WI38 (cell line): ENCODE results near the gene NEMP1.

Experiments used
- H3K4me3 ChIP-seq: 2 replicates; pipeline ENCODE4 v1.5.1; 2011; ENCODE audit warnings: low read depth, mild to moderate bottlenecking, control low read depth, low read length
- TF ChIP-seq, protein P1 (sequence below): IDR thresholded peaks from 2 replicates; pipeline ENCODE4 v1.5.1; 2012; ENCODE audit warnings: low read depth, mild to moderate bottlenecking, control low read depth, low read length

NEMP1 gene

DNA sequence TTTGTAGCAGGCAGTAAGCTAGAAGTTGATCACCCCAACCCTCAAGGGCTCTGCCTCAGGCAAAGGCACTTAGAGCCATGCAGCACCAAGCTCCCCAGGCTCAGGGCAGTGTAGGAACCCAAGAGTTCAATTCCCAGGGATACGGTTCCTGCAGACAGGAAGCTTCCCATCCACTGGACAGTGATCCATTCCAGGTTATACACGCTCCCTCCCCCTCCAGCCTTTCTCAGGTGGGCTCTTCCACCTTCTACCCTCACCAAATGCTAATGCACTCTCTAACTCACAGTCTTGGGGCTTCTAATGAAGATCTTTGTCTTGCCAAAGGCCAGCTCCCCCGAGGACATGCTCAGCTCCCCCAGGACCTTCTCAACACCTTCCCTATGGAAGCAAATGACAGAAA is 41.3 kb downstream of the NEMP1 start:
- H3K4me3 ChIP-seq: no peak overlapping the region
- TF ChIP-seq, protein P1, sequence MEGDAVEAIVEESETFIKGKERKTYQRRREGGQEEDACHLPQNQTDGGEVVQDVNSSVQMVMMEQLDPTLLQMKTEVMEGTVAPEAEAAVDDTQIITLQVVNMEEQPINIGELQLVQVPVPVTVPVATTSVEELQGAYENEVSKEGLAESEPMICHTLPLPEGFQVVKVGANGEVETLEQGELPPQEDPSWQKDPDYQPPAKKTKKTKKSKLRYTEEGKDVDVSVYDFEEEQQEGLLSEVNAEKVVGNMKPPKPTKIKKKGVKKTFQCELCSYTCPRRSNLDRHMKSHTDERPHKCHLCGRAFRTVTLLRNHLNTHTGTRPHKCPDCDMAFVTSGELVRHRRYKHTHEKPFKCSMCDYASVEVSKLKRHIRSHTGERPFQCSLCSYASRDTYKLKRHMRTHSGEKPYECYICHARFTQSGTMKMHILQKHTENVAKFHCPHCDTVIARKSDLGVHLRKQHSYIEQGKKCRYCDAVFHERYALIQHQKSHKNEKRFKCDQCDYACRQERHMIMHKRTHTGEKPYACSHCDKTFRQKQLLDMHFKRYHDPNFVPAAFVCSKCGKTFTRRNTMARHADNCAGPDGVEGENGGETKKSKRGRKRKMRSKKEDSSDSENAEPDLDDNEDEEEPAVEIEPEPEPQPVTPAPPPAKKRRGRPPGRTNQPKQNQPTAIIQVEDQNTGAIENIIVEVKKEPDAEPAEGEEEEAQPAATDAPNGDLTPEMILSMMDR: no peak

DNA sequence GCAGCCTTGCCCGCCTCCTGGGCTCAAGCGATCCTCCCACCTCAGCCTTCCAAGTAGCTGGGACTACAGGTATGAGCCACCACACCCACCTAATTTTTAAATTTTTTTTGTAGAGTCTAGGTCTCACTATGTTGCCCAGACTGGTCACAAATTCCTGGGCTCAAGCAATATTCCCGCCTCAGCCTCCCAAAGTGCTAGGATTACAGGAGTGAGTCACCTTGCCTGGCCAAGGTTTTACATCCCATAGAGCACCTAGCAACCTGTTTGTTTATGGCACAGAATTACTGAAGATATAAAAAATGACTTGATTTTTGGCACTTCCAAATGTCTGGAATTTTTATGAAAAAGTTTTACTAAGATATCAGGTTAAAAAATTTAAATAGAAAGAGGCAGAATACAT is 45.2 kb downstream of the NEMP1 start:
- no peak overlapping the region for H3K4me3 ChIP-seq
- TF ChIP-seq, protein P1: no peak

DNA sequence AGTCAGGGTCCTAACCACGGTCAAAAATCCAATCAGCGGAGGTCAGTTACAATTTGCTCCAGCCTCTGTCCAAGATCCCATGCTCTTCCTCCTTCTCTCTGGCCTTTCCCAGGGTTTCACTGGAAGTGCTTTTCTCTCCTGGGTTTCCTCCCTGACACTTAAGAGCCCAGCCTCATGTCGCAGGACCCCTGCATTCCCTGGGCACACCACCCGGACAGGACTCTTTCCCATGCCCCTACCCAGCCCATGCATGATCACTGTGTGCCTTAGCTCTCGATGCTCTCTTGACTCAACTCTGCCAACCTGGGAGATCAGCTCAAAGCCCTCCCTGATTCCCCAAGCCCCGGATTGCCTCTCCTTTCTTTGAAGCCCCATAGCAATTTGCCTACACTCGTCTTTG is 46.8 kb downstream of the NEMP1 start:
- no peak overlapping the region for H3K4me3 ChIP-seq
- TF ChIP-seq, protein P1: no peak

DNA sequence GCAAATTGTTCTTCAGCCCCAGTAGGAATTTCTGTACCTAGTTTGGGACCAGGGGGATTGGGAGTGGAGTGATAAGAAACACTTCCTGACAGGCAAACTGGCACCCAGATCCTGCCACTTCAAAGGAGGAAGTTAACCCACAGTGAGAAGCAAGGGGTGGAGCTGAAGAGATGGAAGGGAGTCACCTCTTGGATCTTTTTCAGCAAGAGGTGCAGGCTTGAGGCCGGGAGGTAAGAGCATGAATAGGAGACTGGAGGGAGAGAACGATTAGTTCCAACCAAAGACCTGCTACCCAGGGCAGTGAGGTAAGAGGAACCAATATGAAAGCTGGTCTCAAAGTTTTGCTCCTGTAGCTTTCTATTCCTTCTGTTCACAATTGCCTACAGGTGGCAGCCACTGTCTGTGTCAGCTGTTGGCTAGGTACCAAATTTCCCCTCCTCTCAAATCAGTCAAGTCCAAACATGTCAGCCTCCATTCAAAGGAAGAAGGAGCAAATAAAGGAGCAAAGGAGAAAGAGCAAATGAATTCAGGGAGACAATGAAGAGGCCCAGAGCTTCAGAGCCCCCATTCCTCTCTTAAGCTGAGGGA is 47.4 kb downstream of the NEMP1 start:
- TF ChIP-seq, protein P1: no peak
- H3K4me3 ChIP-seq: no peak overlapping the region

DNA sequence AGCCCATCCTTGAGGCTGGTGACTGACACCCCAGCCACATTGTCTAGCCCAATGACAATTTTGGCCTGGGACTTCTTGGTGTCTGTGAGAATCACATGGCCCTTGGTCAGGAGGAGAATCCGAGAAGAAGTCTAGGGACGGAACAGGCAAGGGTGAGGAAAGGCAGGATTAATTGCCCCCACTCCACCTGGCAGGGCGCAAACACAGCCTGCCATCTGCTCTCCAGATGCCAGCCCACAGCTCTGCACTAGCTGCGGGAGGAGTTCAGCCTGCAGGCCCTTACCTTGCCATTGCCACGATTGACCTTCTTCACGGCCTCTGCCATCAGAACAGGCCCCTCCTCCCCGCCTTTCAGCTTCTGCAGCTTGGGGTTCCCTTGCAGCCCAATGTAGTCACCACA is 49.1 kb downstream of the NEMP1 start:
- no peak overlapping the region for H3K4me3 ChIP-seq
- TF ChIP-seq, protein P1: no peak

DNA sequence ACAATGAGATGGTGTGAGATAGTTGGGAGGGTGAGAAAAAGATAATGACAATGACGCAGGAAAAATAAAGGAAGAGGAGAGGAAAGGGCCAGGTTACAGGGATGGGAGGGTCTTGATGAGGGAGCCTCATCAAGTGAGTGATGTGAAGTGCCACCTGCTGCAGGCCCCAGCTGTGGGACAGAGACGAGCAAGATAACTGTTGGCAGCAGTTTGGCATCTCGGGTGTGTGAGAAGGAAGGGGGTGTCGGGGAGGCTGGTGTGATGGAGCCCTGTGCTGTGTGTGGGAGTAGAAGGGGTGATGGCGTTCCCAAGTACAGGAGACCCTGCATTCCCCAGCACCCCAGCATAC is 50.8 kb downstream of the NEMP1 start:
- TF ChIP-seq, protein P1: no peak
- H3K4me3 ChIP-seq: no peak overlapping the region

DNA sequence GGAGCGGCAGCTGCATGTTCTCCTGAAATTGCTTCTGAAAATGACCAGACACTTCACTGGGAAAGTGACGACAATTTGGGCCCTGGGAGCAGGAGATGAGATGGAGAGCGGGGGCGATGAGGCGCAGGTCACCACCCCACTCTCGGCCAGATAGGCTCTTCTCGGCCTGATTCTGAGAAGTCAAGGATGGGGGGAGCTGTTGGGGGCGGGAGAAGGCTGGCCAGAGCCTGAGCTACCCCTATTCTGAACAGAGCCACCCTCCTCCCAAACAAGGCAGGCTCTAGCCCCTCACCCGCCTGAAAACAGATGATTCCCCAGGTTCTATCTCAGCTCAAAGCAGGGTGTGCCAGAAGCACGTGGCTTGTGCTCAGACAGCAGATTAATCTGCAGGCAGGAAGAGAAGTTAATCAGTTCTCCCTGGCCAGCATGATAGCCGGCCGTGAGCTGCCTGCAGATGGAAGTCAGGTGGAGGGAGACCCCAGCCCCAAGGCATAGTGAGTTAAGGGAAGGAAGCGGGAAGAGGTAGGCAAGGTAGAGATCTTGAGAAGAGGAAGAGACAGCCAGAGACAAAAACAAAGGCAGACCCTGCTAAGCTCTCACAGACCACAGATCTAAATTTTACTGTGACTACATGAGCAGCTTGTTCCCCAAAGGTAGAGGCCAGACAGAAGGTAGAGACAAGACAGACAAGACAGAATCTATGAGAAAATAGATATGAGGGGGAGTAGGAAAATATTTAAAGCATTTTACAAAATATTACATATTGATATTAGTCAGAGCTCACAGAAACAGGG is 51.4 kb downstream of the NEMP1 start:
- TF ChIP-seq, protein P1: no peak

More for the DNA sequence above, 51.4 kb downstream of the NEMP1 start:
- no peak overlapping the region for H3K4me3 ChIP-seq
